Stimulated activated CD8-positive, alpha-beta memory T cell treated with anti-CD3 and anti-CD28 coated beads, Interleukin-7, amount 100 ng/mL, for 24 hours (primary cell): ENCODE measurements around the gene APBA1.

Experiments used
- DNase-seq: peaks from one replicate; pipeline ENCODE4 v3.0.0-alpha.2; 2020; ENCODE audit warnings: low read depth

The APBA1 gene

GRCh38 chr9:69472101-69472620 is 200.0 kb downstream of the APBA1 start:
- DNase-seq, result no peak

- DNase-seq, result no peak
These were observed 200.7 kb downstream of the APBA1 start for GRCh38 chr9:69471433-69471832.

GRCh38 chr9:69470186-69470977 is 201.8 kb downstream of the APBA1 start:
- DNase-seq, result no peak

GRCh38 chr9:69469136-69469535 is 203.0 kb downstream of the APBA1 start:
- no peak for DNase-seq

GRCh38 chr9:69468380-69468779 is 203.8 kb downstream of the APBA1 start:
- DNase-seq, result no peak

- DNase-seq, result no peak
These were observed 206.0 kb downstream of the APBA1 start for GRCh38 chr9:69466151-69466550.

GRCh38 chr9:69465473-69465872 is 206.7 kb downstream of the APBA1 start:
- no peak for DNase-seq

- DNase-seq, result no peak
These were observed 208.6 kb downstream of the APBA1 start for GRCh38 chr9:69463497-69464068.

GRCh38 chr9:69462394-69462793 is 209.8 kb downstream of the APBA1 start:
- DNase-seq, result no peak

- DNase-seq, result no peak
These were observed 210.9 kb downstream of the APBA1 start for GRCh38 chr9:69461103-69461887.

GRCh38 chr9:69460012-69460411 is 212.2 kb downstream of the APBA1 start:
- DNase-seq, result no peak

GRCh38 chr9:69458176-69458575 is 214.0 kb downstream of the APBA1 start:
- no peak for DNase-seq

GRCh38 chr9:69456201-69456600 is 216.0 kb downstream of the APBA1 start:
- DNase-seq, result no peak

GRCh38 chr9:69455311-69455710 is 216.9 kb downstream of the APBA1 start:
- DNase-seq, result no peak

GRCh38 chr9:69454321-69454720 is 217.8 kb downstream of the APBA1 start:
- DNase-seq, result no peak

GRCh38 chr9:69453746-69454145 is 218.4 kb downstream of the APBA1 start:
- no peak for DNase-seq

- no peak for DNase-seq
These were observed 219.9 kb downstream of the APBA1 start for GRCh38 chr9:69452110-69452782.

GRCh38 chr9:69446496-69446895 is 225.7 kb downstream of the APBA1 start:
- DNase-seq, result no peak

GRCh38 chr9:69445251-69445650 is 226.9 kb downstream of the APBA1 start:
- DNase-seq, result no peak

GRCh38 chr9:69444791-69445190 is 227.4 kb downstream of the APBA1 start:
- DNase-seq, result no peak

- no peak for DNase-seq
These were observed 228.2 kb downstream of the APBA1 start for GRCh38 chr9:69444021-69444420.

GRCh38 chr9:69443178-69443577 is 229.0 kb downstream of the APBA1 start:
- DNase-seq, result no peak
